Measurements from ENCODE around the gene MGLL.

MGLL gene

GRCh38 chr3:127814325-127814781, 8.0 kb downstream of the MGLL start:
- DNase-seq (ENCODE audit: low read depth), result no peak

GRCh38 chr3:127812151-127812550, 10.2 kb downstream of the MGLL start:
- no peak for DNase-seq (ENCODE audit: low read depth)

- no peak for DNase-seq (ENCODE audit: low read depth)
These were observed 10.6 kb downstream of the MGLL start for GRCh38 chr3:127811717-127812116.

GRCh38 chr3:127809611-127810010, 12.7 kb downstream of the MGLL start:
- DNase-seq (ENCODE audit: low read depth), result no peak

DNA sequence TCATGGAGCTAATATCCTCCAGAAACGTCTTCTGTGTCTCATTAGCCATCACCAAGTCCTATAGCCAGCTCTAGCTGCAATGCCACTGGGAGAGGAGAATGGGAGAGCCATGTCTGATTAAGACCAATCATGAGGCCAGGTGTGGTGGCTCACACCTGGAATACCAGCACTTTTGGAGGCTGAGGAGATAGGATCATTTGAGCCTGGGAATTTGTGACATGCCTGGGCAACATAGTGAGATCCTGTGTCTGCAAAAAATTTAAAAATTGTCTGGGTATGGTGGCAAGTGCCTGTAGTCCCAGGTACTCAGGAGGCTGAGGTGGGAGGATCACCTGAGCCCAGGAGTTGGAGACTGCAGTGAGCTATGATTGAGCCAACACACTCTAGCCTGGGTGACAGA, 13.1 kb downstream of the MGLL start:
- no peak for DNase-seq (ENCODE audit: low read depth)

DNA sequence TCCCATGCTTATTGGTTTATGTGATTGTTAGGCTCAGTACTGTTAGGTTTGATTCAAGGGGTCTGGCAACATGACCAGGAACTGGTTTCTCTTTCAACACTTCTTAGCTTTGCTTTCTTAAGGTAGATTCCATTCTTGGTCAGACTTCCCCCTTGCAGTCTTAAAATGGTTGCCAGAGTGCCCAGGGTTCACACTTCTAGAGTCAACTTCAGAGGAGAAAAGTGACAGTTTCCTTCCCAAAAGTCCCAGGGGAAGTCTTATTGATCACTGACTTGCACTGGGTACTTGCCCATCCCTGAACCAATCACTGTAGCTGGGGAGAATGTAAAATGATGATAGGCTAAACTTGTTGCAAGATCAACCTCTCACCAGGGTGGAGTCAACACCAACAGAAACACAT, 14.1 kb downstream of the MGLL start:
- no peak for DNase-seq (ENCODE audit: low read depth)

GRCh38 chr3:127805026-127805753, 17.1 kb downstream of the MGLL start:
- no peak for DNase-seq (ENCODE audit: low read depth)

DNA sequence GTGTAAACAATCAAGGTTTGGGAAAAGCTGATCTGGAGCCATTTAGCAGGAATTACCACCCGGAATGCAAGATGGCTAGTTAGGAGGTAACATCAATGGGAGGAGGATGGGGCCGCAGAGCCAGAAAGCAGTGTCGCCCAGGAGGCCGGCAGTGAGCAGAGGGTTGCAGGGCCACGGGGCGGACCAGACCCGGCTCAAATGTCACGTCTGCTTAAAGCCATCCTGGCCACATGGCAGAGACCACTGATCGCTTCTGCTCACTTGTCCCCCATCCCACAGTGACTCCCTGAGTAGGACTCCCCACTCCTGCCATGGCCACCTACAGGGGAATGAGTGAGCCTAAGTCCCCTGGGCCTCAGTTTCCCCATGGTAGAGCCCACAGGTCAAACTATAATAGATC, 18.2 kb downstream of the MGLL start:
- DNase-seq (ENCODE audit: low read depth), result no peak

DNA sequence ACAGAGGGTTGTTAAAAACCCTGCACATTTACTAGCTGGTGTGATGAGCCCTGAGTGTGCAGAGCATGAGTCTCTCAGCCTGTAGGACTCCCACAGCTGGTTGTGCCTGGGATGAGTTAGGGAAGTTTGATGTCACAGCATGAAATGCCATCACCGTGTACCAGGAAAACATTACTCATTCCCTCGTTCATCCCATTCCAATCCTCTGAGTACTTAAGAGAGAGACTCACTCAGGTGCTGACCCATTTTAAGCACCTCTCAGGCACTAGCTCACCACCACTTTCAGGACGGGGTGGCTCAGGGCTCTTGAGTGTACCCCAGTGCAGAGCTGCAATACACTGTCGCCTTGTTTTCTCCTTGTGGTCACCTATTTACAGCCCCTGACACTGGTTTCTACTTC, 18.7 kb downstream of the MGLL start:
- DNase-seq (ENCODE audit: low read depth), result no peak

DNA sequence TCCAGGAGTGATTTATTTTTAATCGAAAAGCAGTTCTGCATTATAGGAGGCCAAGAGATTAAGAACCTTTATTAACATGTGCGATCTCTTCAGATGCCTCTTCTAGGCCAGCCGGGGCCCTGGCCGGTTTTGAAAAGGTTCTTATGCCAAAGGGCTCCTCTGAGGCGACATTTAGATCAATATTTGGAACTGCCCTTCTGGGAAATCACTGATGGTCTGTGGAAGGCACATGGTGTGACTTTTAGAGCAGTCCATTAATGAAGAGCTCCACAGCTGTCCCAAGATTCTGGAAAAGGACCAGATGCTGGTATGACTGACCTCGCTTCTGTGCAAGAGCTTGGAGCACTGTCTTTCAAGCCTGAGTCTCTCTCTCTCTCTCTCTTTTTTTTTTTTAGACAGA, 19.7 kb downstream of the MGLL start:
- DNase-seq (ENCODE audit: low read depth), result no peak

- no peak for DNase-seq (ENCODE audit: low read depth)
These were observed 20.5 kb downstream of the MGLL start for GRCh38 chr3:127801731-127802313.

GRCh38 chr3:127800508-127800907, 21.8 kb downstream of the MGLL start:
- DNase-seq (ENCODE audit: low read depth), result no peak

DNA sequence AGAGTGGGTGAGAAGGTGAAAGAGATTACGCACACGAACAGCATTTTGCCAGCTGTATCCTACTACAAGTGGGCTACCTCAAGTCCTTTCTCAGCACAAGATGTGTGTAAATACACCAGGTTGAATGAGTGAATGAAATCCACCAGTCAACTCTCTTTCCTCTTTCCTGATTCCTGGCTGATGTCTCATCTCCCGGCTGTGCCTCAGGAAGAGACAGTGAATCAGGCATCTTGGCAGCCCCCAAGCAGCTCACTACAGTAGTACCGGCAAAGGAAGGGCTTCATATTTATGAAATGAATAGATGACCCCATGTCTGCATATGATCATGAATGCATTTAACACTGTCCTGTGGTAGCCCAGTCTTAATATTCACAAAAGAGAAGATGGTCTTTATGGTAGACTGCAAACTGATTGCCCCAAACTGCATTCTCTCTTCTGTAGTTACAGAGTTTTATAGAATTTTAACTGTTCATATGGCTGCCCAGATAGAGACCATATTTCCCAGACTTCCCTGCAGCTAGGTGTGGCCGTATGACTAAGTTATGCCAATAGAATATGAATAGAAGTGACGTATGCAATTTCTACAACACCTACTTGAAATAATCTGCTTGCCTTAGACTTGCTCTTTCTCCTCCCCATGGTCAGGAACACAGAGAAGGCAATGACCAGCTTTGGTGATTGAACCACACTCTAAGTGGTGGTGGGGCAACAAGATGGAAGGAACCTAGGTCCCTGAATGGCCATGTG, 22.7 kb downstream of the MGLL start:
- DNase-seq (ENCODE audit: low read depth), result no peak

- no peak for DNase-seq (ENCODE audit: low read depth)
These were observed 23.6 kb downstream of the MGLL start for GRCh38 chr3:127798716-127799115.

GRCh38 chr3:127796831-127797150, 25.5 kb downstream of the MGLL start:
- no peak for DNase-seq (ENCODE audit: low read depth)

DNA sequence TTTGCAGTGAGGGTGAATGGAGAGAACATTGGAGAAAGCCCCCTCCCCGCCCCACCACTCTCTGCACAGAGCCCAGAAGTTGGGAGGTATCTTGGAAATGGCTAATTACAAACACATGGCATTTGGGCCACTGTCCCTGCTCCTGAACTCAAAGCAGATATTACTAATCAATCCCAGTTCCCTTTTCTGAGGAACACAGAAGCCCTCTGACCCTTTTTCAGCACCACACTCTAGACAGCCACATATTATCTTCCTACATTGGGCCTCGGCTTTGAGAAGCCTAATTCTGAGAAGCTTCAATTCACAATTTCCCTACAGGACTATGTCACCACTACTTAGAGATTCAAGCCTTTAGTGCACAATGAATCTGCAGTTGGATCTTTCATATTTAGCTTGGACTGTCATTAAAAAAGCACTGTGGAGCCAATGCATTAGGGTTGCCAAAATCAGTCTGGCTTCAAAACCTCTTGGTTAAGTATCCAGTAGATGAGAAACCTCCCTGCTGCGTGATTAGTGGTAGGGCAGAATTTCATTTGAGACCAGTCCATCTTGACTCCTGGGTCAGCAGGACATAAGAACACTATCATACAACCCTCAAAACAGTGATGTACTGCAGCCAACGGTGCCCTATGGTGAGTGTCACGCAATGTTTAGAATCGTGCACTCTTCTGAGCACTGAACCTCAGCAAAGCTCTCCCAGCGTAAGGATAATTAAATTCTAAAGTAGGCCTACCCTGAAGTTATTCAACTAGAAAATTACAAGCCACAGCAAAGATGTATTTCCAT, 26.1 kb downstream of the MGLL start:
- no peak for DNase-seq (ENCODE audit: low read depth)

DNA sequence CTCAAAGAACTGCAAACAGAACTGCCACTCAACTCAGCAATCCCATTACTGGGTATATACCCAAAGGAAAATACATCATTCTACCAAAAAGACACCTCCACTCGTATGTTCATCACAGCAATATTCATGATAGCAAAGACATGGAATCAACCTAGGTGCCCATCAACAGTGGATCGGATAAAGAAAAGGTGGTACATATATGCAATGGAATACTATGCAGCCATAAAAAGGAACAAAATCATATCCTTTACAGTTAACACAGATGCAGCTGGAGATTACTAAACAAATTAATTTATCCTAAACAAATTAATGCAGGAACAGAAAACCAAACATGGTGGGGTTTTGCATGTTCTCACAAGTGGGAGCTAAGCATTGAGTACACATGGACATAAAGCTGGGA, 27.3 kb downstream of the MGLL start:
- DNase-seq (ENCODE audit: low read depth), result no peak

GRCh38 chr3:127794402-127794801, 27.9 kb downstream of the MGLL start:
- DNase-seq (ENCODE audit: low read depth), result no peak

- DNase-seq (ENCODE audit: low read depth), result no peak
These were observed 29.6 kb downstream of the MGLL start for GRCh38 chr3:127792541-127793292.

GRCh38 chr3:127791221-127791913, 30.9 kb downstream of the MGLL start:
- DNase-seq (ENCODE audit: low read depth), result no peak

GRCh38 chr3:127790882-127791183, 31.5 kb downstream of the MGLL start:
- no peak for DNase-seq (ENCODE audit: low read depth)
